GM10847 (cell line): ENCODE data around the gene RAB31.

Experiments used
- POLR2A ChIP-seq: IDR thresholded peaks from 2 replicates; pipeline ENCODE4 v1.6.1; 2011; ENCODE audit not compliant: insufficient read length; ENCODE audit errors: extremely low read depth

RAB31 gene

GRCh38 chr18:9803063-9803697 lies 95.1 kb downstream of the RAB31 start:
- no peak for TF ChIP-seq POLR2A

GRCh38 chr18:9803698-9804516 lies 95.8 kb downstream of the RAB31 start:
- no peak for TF ChIP-seq POLR2A

GRCh38 chr18:9804517-9805104 lies 96.5 kb downstream of the RAB31 start:
- TF ChIP-seq POLR2A: no peak

- no peak for TF ChIP-seq POLR2A
Observed at GRCh38 chr18:9806905-9807304, 98.8 kb downstream of the RAB31 start.

- TF ChIP-seq POLR2A: no peak
Observed at GRCh38 chr18:9808295-9809241, 100.5 kb downstream of the RAB31 start.

GRCh38 chr18:9809697-9810096 lies 101.6 kb downstream of the RAB31 start:
- no peak for TF ChIP-seq POLR2A

- TF ChIP-seq POLR2A: no peak
Observed at GRCh38 chr18:9810299-9810698, 102.2 kb downstream of the RAB31 start.

GRCh38 chr18:9810994-9811705 lies 103.0 kb downstream of the RAB31 start:
- no peak for TF ChIP-seq POLR2A

- TF ChIP-seq POLR2A: no peak
Observed at GRCh38 chr18:9811978-9812377, 103.9 kb downstream of the RAB31 start.

GRCh38 chr18:9814431-9814830 lies 106.3 kb downstream of the RAB31 start:
- TF ChIP-seq POLR2A: no peak

GRCh38 chr18:9817286-9817685 lies 109.2 kb downstream of the RAB31 start:
- TF ChIP-seq POLR2A: no peak

GRCh38 chr18:9817725-9818422 lies 109.8 kb downstream of the RAB31 start:
- no peak for TF ChIP-seq POLR2A

- TF ChIP-seq POLR2A: no peak
Observed at GRCh38 chr18:9818423-9818734, 110.3 kb downstream of the RAB31 start.

GRCh38 chr18:9820127-9820526 lies 112.0 kb downstream of the RAB31 start:
- no peak for TF ChIP-seq POLR2A

- TF ChIP-seq POLR2A: no peak
Observed at GRCh38 chr18:9820719-9821118, 112.6 kb downstream of the RAB31 start.
